IPS-NIHi7 (cell line): ENCODE data around the gene LAS1L.
"Not testable (repeated sequence)": the region's sequence is repeated elsewhere in the genome, so short reads cannot be mapped to it uniquely, and the experiment has no call there.

ENCODE experiments used
- DNase-seq: peaks from one replicate; pipeline ENCODE4 v3.0.0; 2012; ENCODE audit warnings: mixed read lengths; ENCODE audit errors: extremely low spot score

Gene LAS1L

GRCh38 chrX:65517923-65518322, 16.7 kb downstream of the LAS1L start:
- no peak for DNase-seq

DNA sequence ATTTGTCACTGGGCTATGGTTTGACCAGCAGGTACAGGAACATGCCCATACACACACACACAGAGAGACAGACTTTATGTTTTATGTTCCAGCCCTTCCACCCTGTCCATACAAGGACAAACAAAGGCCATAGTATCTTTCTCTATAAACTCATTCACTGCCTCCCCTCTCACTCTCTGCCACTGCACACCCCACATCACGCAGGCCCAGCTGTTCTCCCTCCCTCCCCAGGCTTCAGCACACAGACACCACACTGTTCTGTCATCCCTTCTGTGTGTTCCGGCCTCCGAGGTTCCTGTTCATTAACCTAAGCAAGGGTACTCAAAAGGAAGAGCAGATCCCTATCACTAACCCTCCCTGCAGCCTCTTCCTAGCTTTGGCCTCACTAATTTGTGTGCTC, 17.8 kb downstream of the LAS1L start:
- DNase-seq, result no peak

- no peak for DNase-seq
Observed at GRCh38 chrX:65513610-65514009, 21.0 kb downstream of the LAS1L start.

GRCh38 chrX:65509400-65509799, 25.2 kb downstream of the LAS1L start:
- DNase-seq, result no peak

GRCh38 chrX:65508851-65509250, 25.7 kb downstream of the LAS1L start:
- DNase-seq, result no peak

- no peak for DNase-seq
Observed at GRCh38 chrX:65502618-65503017, 32.0 kb downstream of the LAS1L start.

GRCh38 chrX:65493431-65493830, 41.2 kb downstream of the LAS1L start:
- no peak for DNase-seq

- DNase-seq, result no peak
Observed at GRCh38 chrX:65491620-65492019, 43.0 kb downstream of the LAS1L start.

DNA sequence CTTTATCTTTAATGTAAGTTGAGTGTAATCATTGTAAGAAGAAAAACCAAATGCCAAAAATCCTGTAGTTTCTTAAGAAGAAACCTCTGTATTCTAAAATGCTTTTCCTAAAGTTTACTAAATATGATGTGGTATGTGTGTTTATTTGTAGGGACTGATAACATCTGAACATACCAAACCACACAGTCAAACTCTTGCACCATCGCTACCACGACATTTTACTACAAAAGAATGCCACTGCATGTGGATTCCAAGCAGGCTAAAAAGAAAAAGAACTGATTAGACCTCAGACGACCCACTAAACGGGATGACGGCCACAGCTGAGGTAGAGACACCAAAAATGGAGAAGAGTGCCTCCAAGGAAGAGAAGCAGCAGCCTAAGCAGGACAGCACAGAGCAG, 46.1 kb downstream of the LAS1L start:
- DNase-seq, result no peak

GRCh38 chrX:65480960-65481359, 53.6 kb downstream of the LAS1L start:
- peak; percentile 25 for DNase-seq

GRCh38 chrX:65479102-65479501, 55.5 kb downstream of the LAS1L start:
- DNase-seq, result not testable (repeated sequence)

- no peak for DNase-seq
Observed at GRCh38 chrX:65476564-65476963, 58.0 kb downstream of the LAS1L start.

DNA sequence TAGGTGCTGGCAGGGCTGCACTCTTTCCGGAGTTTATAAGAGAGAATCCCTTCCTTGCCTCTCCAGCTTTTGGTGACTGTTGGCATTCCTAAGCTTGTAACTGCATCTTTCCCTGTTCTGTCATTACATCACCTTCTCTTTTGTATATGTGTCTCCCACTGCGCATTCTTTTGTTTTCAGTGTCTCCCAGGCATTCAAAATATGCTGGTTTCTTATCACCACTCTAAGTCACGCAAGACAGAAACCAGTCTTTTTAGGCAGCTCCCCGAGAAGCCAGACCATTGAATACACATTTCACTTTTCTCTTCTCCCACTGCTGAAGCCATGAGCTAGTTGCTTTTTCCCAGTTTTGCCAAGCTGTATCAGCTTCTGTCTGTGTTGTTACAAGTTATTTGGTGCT, 71.0 kb downstream of the LAS1L start:
- DNase-seq, result peak; percentile 41
